DND-41 (cell line): ENCODE measurements around the gene MAP4K1.
"Not testable (repeated sequence)": the region's sequence is repeated elsewhere in the genome, so short reads cannot be mapped to it uniquely, and the experiment has no call there.

Experiments used
- EZH2 ChIP-seq: IDR thresholded peaks from 3 replicates; pipeline ENCODE4 v1.6.1; 2012; ENCODE audit warnings: borderline replicate concordance, low read depth, mild to moderate bottlenecking, moderate library complexity, low read length, inconsistent platforms; ENCODE audit not compliant: severe bottlenecking
- TF ChIP-seq, protein P1 (sequence below): IDR thresholded peaks from 2 replicates; pipeline ENCODE4 v1.5.1; 2012; ENCODE audit warnings: borderline replicate concordance, low read length, moderate library complexity, mild to moderate bottlenecking; ENCODE audit not compliant: poor library complexity, severe bottlenecking; ENCODE audit errors: extremely low read depth

DNA sequence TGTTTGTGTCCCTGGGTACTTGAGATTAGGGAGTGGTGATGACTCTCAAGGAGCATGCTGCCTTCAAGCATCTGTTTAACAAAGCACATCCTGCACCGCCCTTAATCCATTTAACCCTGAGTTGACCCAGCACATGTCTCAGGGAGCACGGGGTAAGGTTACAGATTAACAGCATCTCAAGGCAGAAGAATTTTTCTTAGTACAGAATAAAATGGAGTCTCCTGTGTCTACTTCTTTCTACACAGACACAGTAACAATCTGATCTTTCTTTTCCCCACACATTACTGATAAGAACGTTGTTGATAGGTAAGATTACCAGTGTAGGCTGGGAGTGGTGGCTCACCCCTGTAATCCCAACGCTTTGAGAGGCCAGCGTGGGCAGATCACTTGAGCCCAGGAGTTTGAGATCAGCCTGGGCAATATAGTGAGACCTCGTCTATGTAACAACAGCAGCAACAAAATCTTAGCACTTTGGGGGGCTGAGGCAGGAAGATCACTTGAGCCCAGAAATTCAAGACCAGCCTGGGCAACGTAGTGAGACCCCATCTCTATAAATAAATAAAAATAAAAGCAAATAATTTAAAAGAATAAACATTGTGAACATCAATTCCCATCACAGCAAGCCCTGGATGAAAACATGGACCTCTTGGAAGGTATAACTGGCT is 14.2 kb upstream of the MAP4K1 start:
- TF ChIP-seq, protein P1, sequence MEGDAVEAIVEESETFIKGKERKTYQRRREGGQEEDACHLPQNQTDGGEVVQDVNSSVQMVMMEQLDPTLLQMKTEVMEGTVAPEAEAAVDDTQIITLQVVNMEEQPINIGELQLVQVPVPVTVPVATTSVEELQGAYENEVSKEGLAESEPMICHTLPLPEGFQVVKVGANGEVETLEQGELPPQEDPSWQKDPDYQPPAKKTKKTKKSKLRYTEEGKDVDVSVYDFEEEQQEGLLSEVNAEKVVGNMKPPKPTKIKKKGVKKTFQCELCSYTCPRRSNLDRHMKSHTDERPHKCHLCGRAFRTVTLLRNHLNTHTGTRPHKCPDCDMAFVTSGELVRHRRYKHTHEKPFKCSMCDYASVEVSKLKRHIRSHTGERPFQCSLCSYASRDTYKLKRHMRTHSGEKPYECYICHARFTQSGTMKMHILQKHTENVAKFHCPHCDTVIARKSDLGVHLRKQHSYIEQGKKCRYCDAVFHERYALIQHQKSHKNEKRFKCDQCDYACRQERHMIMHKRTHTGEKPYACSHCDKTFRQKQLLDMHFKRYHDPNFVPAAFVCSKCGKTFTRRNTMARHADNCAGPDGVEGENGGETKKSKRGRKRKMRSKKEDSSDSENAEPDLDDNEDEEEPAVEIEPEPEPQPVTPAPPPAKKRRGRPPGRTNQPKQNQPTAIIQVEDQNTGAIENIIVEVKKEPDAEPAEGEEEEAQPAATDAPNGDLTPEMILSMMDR = not testable (repeated sequence)
- TF ChIP-seq EZH2 = not testable (repeated sequence)
